Muscle layer of colon (tissue), 2 donors: ENCODE results near the gene DEGS2.

ENCODE experiments used
- H3K27ac ChIP-seq: one replicate; pipeline ENCODE4 v1.7.0; 2013; ENCODE audit warnings: low read depth, mild to moderate bottlenecking, low read length, moderate library complexity
- H3K27me3 ChIP-seq, 2 donors: one replicate each; pipeline ENCODE4 v1.7.0; 2013; ENCODE audit warnings: low read length in 2 of 2, mild to moderate bottlenecking in 2 of 2; ENCODE audit not compliant: insufficient read depth in 2 of 2, control insufficient read depth in 1 of 2
- H3K36me3 ChIP-seq: one replicate; pipeline ENCODE4 v1.7.0; 2013; ENCODE audit warnings: mild to moderate bottlenecking, low read length; ENCODE audit not compliant: insufficient read depth
- H3K4me1 ChIP-seq: one replicate; pipeline ENCODE4 v1.7.0; 2013; ENCODE audit warnings: mild to moderate bottlenecking, low read length; ENCODE audit not compliant: insufficient read depth
- H3K4me3 ChIP-seq, 2 donors: one replicate each; pipeline ENCODE4 v1.7.0; 2013; ENCODE audit warnings: low read length in 2 of 2, low read depth in 1 of 2, mild to moderate bottlenecking in 1 of 2, moderate library complexity in 1 of 2
- H3K9ac ChIP-seq: one replicate; pipeline ENCODE4 v1.7.0; 2013; ENCODE audit warnings: low read length
- H3K9me3 ChIP-seq: one replicate; pipeline ENCODE4 v1.7.0; 2013; ENCODE audit warnings: mild to moderate bottlenecking, low read length
- donor health status: abdominal sarcoma.
- donor health status: Adenocarcinoma of cecum.

Gene DEGS2

DNA sequence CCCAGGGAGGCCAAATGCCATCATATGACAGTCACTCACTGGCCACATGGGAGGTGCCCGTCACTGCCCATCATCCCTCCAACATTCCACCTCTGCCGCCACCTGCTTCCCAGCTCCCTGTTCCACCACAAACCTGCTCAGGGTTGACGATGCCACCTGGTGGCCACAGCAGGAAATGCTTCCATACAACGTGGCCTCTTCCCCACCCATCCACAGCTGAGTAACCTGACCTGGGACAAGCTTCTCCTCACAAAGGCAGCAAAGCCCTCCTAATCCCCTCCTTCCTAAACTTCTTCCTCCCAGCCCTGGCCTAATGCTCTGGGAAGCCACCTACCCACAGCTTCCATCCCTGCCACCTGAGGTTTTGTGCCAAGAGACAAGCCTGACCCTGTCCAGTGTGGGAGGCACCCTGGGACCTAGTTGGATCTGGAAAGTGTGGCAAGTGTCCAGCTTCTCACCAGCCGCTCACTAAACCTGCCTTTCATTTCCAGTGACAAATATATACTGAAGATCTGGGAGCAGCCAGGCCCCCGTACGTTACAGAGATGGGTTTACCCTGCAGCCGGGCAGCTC is 4.3 kb downstream of the DEGS2 start:
- H3K27ac ChIP-seq = no peak overlapping the region
- peaks cover 3 to 38% of the 10 kb centered on the region in 2 donors for H3K27me3 ChIP-seq
- no peak overlapping the region for H3K4me3 ChIP-seq
- H3K9ac ChIP-seq = no peak overlapping the region
- H3K36me3 ChIP-seq = no peaks in the 10 kb centered on the region
- no peaks in the 10 kb centered on the region for H3K9me3 ChIP-seq
- H3K4me1 ChIP-seq = no peaks in the 10 kb centered on the region

DNA sequence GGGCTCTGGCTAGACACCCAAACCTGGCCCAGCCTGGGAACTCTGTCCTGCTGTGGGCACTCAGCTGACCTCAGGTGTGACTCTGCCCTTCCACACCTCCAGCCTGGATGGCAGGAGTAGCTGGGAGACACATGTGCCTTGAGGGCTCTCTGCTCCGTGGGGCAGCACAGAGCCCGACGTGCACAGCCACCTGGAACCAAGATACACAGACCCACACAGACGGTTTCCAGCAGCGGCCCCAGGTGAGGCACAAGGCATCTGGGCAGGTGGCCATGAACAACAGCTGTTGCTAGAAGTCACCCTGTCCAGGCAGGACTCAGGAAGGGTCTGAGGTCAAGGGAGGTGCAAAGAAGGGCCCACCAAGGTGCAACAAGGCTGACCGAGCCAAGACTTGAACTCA is 5.9 kb downstream of the DEGS2 start:
- Histone ChIP-seq H3K4me3 (no peak overlapping the region), H3K27me3 (peaks cover 0 to 24% of the 10 kb centered on the region in 2 donors), H3K9me3 (no peaks in the 10 kb centered on the region)

GRCh38 chr14:100152091-100152490 is 7.4 kb downstream of the DEGS2 start:
- H3K27me3 ChIP-seq = peaks cover 0 to 22% of the 10 kb centered on the region in 2 donors
- H3K27ac ChIP-seq = no peak overlapping the region
- no peak overlapping the region for H3K9ac ChIP-seq
- no peaks in the 10 kb centered on the region for H3K36me3 ChIP-seq
- no peaks in the 10 kb centered on the region for H3K9me3 ChIP-seq
- no peak overlapping the region for H3K4me3 ChIP-seq
- H3K4me1 ChIP-seq = no peaks in the 10 kb centered on the region

More for the DNA sequence above, 5.9 kb downstream of the DEGS2 start:
- Histone ChIP-seq H3K36me3 (no peaks in the 10 kb centered on the region), H3K9ac (no peak overlapping the region), H3K27ac (no peak overlapping the region), H3K4me1 (no peaks in the 10 kb centered on the region)

DNA sequence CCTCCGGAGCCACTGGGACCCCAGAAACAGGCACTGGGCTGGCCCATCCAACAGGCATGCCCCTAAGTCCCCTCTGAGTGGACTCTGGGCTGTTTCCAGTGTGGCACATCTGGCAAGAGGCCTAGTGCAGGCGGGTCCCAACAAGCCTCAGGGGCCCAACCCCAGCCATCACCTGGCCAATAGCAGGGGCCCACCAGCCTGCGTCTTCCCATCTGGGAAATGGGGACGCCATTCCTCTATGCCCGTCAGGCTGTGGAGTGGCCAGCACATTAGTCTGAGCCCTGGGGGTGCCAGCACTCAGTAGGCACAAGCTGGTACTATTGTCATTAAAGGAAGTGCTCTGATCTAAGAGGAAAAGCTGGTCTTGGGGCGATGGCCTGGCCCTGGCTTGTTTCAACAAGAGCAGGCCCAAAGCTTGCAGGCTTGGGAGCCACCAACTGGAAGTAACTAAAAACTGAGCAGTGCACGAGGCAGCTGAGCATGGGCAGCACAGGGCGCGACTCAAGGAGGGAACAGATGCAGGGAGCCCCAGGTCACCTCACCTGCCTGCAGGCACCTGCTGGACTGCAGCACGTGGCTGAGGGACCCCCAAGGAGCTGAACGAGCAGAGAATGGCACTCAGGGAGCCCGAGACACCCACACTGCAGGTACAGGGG is 8.4 kb downstream of the DEGS2 start:
- no peaks in the 10 kb centered on the region for H3K36me3 ChIP-seq
- no peak overlapping the region for H3K4me3 ChIP-seq
- H3K9ac ChIP-seq = no peak overlapping the region
- peaks cover 0 to 16% of the 10 kb centered on the region in 2 donors for H3K27me3 ChIP-seq
- H3K9me3 ChIP-seq = no peaks in the 10 kb centered on the region
- no peaks in the 10 kb centered on the region for H3K4me1 ChIP-seq
- no peak overlapping the region for H3K27ac ChIP-seq

- Histone ChIP-seq H3K9ac (no peak overlapping the region), H3K36me3 (no peaks in the 10 kb centered on the region), H3K4me3 (no peak overlapping the region), H3K4me1 (no peaks in the 10 kb centered on the region), H3K27me3 (peaks cover 0 to 16% of the 10 kb centered on the region in 2 donors), H3K27ac (no peak overlapping the region), H3K9me3 (no peaks in the 10 kb centered on the region)
Observed at GRCh38 chr14:100149851-100150611, 9.4 kb downstream of the DEGS2 start.

DNA sequence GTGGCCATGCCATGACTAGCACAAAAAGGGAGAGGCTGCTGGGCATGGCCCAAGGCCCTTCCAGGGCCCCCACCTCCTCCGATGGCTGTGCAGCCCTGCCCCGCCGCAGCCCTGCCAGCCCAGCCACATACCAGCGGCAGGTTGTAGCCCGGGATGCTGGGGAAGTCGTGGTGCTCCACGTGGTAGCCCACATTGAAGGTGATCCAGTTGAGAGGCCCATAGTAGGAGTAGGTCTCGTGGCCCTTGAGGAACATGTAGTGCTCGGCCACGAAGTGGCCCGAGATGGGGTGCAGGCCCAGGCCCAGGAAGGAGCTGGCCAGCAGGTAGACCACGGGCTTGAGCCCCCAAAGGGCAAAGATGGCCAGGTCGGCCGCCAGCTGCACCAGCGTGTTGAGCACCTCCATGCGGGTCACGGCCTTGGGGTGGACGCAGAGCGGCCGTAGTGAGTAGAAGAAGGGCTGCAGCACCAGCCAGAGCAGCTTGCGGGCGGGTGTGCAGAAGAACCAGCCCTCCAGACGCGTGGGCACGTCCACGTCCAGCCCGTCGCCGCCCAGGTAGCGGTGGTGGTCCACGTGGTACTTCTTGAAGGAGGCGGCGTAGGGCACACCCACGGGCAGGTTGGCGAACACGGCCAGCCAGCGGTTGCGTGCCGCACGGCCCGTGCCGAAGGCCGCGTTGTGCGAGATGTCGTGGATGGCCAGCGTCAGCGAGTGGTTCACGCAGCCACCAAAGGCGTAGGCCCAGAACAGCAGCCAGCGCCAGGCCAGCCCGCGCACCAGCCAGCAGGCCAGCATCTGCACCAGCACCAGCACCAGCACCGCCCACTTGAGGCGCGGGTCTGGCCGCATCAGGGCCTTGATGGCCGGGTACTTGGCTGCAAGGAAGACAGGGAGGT is 10.4 kb downstream of the DEGS2 start:
- Histone ChIP-seq H3K4me1 (no peaks in the 10 kb centered on the region), H3K36me3 (no peaks in the 10 kb centered on the region), H3K9ac (no peak overlapping the region)

GRCh38 chr14:100147691-100148464 is 11.6 kb downstream of the DEGS2 start:
- Histone ChIP-seq H3K27me3 (peaks cover 0 to 11% of the 10 kb centered on the region in 2 donors), H3K4me1 (no peaks in the 10 kb centered on the region), H3K9me3 (no peaks in the 10 kb centered on the region), H3K9ac (no peak overlapping the region), H3K4me3 (no peak overlapping the region), H3K27ac (no peak overlapping the region), H3K36me3 (no peaks in the 10 kb centered on the region)

More for the DNA sequence above, 10.4 kb downstream of the DEGS2 start:
- Histone ChIP-seq H3K9me3 (no peaks in the 10 kb centered on the region), H3K27me3 (peaks cover 0 to 11% of the 10 kb centered on the region in 2 donors), H3K27ac (no peak overlapping the region), H3K4me3 (no peak overlapping the region)

DNA sequence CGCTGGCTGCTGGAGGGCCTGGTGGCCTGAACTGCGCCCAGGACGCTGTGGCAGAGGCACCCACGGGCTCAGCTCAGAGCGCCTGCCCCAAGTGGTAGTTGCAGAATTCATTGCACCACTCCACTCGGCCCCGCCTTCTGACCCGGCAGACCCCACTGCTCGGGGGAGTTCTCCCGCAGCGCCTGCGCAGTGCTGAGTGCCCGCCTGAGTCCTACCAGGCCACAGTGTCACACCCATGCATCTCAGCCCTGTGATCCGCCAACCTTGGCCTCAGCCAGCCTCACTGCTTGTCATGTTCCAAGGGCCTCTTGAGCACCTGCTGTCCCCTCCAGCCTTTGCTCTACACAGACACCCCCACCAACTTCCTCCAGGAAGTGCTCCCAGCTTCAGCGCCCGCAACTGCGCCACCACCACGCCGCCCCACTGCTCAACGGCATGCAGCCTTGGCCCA is 12.2 kb downstream of the DEGS2 start:
- peaks cover 0 to 11% of the 10 kb centered on the region in 2 donors for H3K27me3 ChIP-seq
- H3K27ac ChIP-seq = no peak overlapping the region
- H3K9me3 ChIP-seq = no peaks in the 10 kb centered on the region
- no peak overlapping the region for H3K9ac ChIP-seq
- no peaks in the 10 kb centered on the region for H3K4me1 ChIP-seq
- H3K4me3 ChIP-seq = no peak overlapping the region
- no peaks in the 10 kb centered on the region for H3K36me3 ChIP-seq

DNA sequence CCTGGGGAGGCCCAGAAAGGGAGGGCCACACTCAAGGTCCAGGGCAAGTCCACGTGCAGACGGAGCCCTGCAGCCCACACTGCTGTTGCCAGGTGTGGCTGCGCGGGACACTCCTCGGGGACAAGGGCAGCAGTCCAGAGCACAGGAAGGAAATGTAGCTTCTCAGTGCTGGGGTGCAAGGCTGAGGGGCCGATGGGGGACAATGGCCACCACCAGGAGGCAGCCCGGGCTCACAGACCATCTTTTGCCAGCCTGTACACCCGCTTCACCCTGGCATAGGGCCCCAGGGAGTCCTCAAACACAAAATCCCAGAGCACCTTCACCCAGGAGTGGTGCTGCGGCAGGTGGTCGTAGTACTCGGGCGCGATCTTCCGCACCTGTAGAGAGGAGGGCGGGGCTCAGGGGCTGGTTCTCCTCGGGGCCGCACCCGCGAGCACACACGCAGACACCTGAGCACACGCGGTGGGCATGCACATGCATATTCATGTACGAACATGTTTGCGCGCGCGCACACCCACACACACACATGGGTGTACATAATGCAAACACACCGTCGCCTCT is 12.8 kb downstream of the DEGS2 start:
- H3K4me3 ChIP-seq = no peak overlapping the region

DNA sequence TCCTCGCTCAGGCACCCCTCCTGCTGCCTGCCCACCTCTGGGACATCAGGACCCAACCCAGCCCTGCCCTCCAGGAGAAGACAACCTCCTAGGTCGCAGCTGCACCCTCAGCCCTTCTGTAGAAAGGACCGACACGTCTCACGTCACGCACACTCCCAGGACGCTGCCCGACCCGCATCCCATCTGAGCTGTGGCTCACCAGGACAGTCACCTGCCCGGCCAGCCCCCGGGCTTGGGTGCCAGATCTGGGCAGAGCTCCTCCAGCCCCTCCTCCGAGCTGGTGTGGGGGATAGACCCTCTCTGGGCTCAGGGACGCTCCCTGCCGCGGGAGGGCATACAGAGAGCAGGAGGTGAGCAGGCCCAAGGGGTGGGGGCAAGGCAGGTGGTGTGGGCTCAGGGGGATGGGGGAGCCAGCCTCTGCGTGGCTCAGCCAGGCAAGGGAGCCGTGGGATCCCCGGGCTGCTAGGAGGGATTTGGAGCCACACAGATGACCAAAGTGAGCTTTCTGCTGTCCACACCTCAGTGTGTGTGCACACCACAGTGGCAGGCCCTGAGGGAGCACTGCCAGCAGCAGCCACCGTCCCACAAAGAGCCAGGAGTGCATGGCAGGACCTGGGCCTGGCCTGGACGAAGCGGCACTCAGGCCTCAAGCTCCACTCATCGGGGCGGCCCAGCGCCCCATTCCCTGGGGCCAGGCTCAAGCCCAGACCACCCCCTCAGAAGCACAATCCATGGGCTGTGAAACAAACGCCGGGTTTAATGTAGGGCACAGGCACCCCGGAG is 13.6 kb downstream of the DEGS2 start:
- no peak overlapping the region for H3K27ac ChIP-seq
- H3K4me1 ChIP-seq = no peaks in the 10 kb centered on the region
- no peak overlapping the region for H3K4me3 ChIP-seq

More for the DNA sequence above, 12.8 kb downstream of the DEGS2 start:
- Histone ChIP-seq H3K27me3 (peaks cover 0 to 11% of the 10 kb centered on the region in 2 donors), H3K9ac (no peak overlapping the region), H3K9me3 (no peaks in the 10 kb centered on the region), H3K27ac (no peak overlapping the region), H3K36me3 (no peaks in the 10 kb centered on the region), H3K4me1 (no peaks in the 10 kb centered on the region)

More for the DNA sequence above, 13.6 kb downstream of the DEGS2 start:
- Histone ChIP-seq H3K36me3 (no peaks in the 10 kb centered on the region), H3K9ac (no peak overlapping the region), H3K9me3 (no peaks in the 10 kb centered on the region), H3K27me3 (peaks cover 0 to 6% of the 10 kb centered on the region in 2 donors)
